Endometrial microvascular endothelial cells (primary cell): ENCODE measurements around the gene MAPKBP1. TPM values are rescaled to one million over a fixed set of nuclear protein-coding genes. Genes with fewer than 3 reads are reported as not detected.
"Not testable (repeated sequence)": the region's sequence is repeated elsewhere in the genome, so short reads cannot be mapped to it uniquely, and the experiment has no call there.

Experiments used
- in situ Hi-C: cut with HindIII; loops from 2 replicates; pipeline ENCODE4 v1.10.0; 2017; ENCODE audit warnings: low sequenced_read_pairs, low pct_unique_long_range_greater_than_20kb; ENCODE audit errors: inconsistent ontology term
- total RNA-seq: library from RNA; depleted of rRNA; stranded (reverse); fragments of >200 nt; gene quantifications from one replicate; pipeline ENCODE4 v1.2.3, GENCODE V29; 2015; ENCODE audit errors: inconsistent ontology term

MAPKBP1 gene
- total RNA-seq, 1 donor from 2014 or later, result 22.2 TPM

DNA sequence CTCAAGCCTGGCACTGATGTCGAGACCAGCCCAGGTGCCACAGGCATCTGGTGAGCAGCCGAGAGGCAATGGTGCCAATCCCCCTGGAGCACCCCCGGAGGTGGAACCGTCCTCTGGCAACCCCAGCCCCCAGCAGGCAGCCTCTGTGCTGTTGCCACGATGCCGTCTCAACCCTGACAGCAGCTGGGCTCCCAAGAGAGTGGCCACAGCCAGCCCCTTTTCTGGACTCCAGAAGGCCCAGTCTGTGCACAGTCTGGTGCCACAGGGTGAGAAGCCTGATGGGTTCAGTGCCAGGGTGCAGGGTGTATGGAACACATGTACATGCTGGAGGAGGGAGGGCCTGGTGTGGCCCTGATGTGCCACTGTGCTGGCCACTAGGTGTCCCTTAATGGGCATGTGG is 48.7 kb downstream of the MAPKBP1 start:
- in situ Hi-C loops, result no loop called here

DNA sequence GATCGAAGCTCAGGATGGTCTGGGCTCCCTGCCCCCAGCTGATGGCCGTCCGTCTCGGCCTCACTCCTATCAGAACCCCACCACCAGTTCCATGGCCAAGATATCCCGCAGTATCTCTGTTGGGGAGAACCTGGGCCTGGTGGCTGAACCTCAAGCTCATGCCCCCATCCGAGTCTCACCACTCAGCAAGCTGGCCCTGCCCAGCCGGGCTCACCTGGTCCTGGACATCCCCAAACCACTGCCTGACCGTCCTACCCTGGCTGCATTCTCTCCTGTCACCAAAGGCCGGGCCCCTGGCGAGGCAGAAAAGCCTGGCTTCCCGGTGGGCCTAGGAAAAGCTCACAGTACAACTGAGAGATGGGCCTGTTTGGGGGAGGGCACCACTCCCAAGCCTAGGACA is 49.2 kb downstream of the MAPKBP1 start:
- in situ Hi-C loops, result no loop called here

DNA sequence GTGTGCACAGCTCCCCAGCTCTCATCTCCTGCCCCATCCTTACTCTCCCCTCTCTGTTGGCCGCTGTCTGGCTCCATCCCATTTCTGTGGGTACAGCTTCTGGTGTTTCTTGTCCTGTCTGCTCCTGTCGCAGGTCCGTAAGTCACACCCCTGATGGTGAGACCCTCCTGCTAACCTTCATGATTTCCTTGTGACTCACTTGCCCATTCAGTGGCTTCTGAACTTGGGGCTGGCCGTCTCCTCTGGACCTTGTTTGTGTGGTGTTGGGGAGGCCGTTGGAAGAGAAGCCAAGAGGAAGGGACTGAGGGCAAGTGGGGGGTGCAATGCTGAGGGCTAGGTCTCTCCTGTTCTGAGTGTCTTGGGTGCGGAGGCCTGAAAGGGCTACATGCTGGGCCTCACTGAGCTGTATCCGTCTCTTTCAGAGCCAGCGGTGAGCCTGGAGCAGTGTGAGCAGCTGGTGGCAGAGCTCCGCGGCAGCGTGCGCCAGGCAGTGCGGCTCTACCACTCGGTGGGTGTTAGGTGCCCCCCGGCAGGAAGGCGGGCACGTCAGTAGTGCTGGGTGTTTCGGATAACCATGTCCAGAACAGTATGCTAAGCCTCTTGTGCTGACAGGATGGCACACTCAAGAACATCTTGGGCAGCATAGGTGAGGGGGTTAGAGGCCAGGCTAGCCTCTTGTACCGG is 49.9 kb downstream of the MAPKBP1 start:
- in situ Hi-C loops, result no loop called here

DNA sequence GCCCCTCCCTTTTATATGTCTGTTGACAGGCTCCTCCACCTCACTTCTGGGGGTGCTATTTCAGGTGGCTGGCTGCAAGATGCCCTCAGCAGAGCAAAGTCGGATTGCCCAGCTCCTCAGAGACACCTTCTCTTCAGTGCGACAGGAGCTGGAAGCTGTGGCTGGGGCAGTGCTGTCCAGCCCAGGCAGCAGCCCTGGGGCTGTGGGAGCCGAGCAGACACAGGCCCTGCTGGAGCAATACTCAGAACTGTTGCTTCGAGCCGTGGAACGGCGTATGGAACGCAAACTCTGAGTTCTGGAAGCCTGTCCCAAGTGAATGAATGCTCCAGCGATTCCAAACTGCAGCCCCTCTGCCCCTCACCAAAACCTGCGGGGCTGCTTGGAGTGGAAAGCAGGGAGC is 50.9 kb downstream of the MAPKBP1 start:
- in situ Hi-C loops, result no loop called here

DNA sequence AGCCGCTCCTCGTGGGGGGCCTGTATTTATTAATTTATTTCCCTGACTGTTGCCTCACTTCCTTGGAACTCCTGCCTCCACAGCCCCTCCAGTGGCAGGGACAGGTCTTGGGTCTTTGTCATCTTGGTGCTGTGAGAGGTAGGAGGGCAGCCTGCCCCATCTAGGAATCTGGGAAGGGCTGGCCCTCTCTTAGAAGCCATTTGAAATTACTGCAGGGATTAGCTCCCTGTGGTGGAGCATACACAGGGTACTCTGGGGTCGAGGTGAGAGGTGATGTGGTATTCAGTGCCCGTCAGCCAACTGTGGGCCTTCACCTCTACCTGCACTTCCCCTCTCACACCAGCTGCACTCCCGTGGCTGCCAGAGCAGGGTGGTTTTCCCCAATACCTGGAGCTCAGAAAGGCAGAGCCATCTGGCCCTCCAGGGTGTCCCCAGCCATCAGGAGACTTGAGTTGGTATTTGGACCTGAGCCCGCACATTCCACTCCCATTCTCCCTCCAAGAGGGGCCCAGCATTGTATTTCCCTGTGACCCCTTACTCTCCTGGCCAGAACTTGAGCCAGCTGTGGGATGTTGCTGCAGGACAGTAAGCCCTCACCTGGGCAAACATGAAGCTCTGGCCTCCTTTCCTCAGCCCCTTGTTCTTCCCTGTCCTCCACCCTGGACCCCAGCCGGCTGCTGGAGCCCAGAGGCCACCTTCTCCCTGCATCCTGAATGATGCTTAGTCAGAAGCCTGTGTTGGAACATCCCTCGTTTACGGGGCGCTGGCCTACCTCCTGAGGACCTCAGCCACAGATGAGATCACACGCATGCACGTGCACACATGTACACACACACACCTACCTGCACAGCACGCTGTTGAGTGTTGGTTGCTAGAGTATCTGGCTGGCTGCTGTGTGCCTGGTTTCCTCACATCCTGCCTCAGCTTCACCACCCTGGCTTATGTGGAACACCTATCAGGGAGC is 51.6 kb downstream of the MAPKBP1 start:
- in situ Hi-C loops, result no loop called here

- in situ Hi-C loops, result no loop called here
Observed at GRCh38 chr15:41827290-41827879, 53.1 kb downstream of the MAPKBP1 start.

- in situ Hi-C loops, result no loop called here
Observed at GRCh38 chr15:41827880-41828806, 53.9 kb downstream of the MAPKBP1 start, which contains the start of gene JMJD7. Gene JMJD7 (plus strand): TSS chr15:41828092. CDS start chr15:41828125, 33 bp downstream.

- in situ Hi-C loops, result no loop called here
Observed at GRCh38 chr15:41828807-41829141, 54.5 kb downstream of the MAPKBP1 start.

DNA sequence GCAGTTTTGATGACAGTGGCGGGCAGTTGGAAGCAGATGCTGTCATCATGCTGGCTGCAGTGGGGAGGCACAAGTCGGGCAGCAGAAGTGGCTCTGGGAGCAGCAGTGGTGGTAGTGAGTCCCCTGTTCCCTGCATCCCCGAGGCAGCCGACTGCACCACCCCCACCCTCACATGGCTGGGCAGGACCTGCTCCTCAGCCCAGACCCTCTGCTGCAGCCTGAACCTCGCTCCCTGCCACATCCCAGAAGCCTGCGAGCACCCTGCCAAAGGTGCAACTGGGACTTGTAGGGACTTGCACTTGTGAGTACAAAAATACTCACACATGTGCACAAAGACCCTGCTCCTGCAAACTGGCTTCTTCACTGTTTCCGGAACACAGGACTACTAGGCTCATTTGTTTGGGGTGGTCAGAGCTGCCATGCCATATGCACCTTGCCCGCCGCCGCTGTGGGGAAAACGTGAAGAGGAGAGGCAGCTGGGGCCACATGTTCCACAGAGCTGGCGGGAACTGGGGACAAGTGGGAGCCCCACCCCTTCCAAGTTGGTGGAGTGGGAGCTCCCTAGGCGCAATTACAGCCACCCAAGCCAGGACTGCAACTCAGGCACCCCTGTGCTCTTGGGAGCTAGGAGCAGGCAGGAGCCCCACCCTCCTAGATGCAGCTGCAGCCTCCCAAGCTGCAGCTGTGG is 55.8 kb downstream of the MAPKBP1 start:
- in situ Hi-C loops, result no loop called here

GRCh38 chr15:41831291-41831690 is 57.0 kb downstream of the MAPKBP1 start:
- in situ Hi-C loops, result not testable (repeated sequence)

GRCh38 chr15:41832208-41832607 is 57.9 kb downstream of the MAPKBP1 start:
- in situ Hi-C loops, result no loop called here

DNA sequence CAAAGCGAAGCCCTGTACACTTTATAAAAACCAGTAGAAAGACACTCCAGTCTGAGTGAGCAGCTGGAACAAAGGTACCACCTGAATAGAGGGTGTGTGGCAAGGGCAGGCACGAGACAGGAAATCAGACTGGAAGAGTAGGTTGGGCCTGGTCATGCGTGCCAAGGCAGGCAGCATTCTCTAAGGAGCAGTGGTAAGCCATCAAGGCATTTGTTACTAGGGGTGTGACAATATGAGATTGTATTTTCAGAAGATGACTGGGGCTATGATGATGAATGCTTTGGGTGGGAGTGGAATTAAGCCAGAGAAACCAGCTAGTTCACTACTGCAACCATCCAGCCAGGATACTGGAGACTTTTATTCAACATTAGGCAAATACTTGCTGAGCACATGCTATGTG is 58.6 kb downstream of the MAPKBP1 start:
- in situ Hi-C loops, result no loop called here

- in situ Hi-C loops, result no loop called here
Observed at GRCh38 chr15:41834096-41834495, 59.8 kb downstream of the MAPKBP1 start.

DNA sequence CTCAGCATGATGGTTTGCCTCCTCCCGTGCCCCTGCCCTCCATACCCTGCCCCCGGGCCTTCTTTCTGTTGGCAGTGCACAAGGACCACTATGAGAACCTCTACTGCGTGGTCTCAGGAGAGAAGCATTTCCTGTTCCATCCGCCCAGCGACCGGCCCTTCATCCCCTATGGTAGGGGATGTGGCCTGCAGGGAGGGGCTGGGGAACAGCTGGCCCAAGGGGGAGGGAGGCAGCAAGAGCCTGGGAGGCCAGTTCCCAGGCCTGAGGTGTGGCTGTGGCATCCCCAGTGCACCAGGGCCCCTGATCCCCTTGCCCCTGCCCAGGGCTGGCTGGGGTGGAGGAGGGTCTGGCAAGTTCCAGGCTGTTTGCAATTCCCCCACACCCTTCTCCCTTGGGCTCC is 61.8 kb downstream of the MAPKBP1 start:
- in situ Hi-C loops, result no loop called here

DNA sequence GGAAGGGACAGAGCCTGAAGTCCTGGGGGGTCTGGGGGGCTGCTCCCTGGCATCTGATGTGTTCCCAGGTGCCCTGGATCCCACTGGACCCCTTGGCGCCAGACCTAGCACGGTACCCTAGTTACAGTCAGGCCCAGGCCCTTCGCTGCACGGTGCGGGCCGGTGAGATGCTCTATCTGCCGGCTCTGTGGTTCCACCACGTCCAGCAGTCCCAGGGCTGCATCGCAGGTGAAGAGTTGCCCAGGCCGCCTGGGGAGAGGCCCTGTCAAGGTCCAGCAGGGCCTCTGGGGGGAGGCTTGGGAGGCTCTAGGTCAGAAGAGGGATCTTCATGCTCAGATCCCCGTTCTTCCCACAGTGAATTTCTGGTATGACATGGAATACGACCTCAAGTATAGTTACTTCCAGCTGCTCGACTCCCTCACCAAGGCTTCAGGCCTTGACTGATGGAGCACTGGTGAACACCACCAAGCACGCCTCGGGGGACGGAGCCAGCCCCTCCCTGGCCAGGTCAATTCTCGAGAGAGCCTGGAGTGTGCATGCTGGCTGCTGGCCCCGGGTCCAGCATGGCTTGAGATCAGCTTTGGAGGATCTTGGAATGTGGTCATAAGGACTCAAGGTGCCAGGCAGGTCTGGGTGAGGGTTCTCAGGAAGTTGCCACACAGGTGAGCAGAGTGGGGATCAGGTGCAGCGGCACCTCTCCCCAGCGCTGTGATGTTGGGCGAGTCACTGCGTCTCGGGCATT is 62.6 kb downstream of the MAPKBP1 start:
- in situ Hi-C loops, result no loop called here

DNA sequence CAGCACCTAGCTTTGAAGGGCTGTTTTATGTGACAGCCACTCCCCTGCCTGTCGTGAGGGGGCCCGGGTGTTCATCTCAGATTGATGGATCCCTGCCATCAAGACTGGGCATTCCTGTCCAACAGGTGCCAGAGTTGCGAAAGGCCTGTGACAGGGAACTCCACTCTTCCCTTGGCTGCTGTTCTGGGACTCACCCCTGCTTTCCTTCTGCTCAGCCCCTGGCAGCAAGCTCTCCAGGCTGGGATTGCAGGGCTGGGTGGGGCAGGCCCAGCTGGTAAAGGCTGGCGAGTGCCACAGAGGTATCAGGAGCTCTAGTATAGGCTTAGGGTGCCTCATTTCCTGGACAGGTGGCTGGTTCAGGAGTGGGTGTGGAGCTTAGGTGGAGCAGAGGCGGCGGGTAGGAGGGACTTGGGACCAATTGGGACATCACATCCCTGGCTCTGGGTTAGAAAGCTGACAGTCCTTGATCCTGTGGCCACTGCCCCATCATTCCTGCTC is 64.2 kb downstream of the MAPKBP1 start, which contains the start of gene PLA2G4B:
Gene PLA2G4B, plus strand, starts transcription at position 448 of the 498 bp plus-strand sequence. CDS start 67 bp downstream, outside the sequence.
- in situ Hi-C loops, result no loop called here

DNA sequence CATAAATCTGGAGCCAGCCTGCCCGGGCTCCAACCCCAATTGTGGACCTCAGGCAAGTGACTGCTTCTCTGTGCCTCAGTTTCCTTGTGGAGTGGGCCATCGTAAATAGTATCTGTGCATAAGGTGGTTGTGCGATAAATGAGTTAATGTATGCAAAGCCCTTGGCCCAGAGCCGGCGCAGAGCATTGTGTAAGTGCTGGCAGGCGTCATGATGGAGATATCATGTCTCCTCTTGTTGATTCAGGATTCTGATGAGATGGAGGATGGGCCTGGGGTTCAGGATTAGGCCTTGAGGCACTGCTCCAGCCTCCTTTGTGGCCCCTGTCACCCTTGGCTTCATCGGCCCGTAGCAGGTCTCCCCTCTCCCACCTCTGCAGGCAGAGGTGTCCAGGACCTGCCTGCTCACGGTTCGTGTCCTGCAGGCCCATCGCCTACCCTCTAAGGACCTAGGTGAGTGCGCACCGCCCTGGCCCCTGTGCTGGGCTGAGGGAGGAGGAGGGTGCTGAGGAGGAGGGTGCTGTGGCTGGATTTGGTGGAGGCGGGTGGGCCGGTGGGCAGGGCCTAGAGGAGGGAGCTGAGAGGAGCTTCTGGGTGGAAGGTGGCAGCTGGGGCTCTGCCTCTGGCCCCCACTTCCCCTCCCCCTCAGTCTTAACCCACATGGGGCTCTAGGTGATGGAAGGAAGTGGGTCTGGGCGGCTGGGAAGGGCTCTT is 65.7 kb downstream of the MAPKBP1 start:
- in situ Hi-C loops, result no loop called here
